SK-N-SH (cell line): Measurements from ENCODE around the gene FUNDC1. TPM values are rescaled to one million over a fixed set of nuclear protein-coding genes. Genes with fewer than 3 reads are reported as not detected.

Experiments
- CTCF ChIA-PET: fragments of 300-600, 350-600 bp; formaldehyde crosslinking; extraction: SDS; loops from one replicate; lab custom pipeline; 2021; lab: Yijun Ruan, JAX
- POLR2A ChIA-PET: fragments of 350-600 bp; sonication (Branson Sonifier 250); formaldehyde crosslinking; extraction: SDS; loops from one replicate; lab custom pipeline; 2020; ENCODE audit warnings: antibody characterized with exemption, inconsistent platforms; lab: Yijun Ruan, JAX
- DNase-seq: peaks from one replicate; pipeline ENCODE4 v3.0.0; 2012
- H2AFZ ChIP-seq: fragments of 200-600 bp; sonication (generic); 2 replicates; pipeline ENCODE4 v1.8.1; 2016; ENCODE audit warnings: antibody characterized with exemption, mild to moderate bottlenecking, low read depth
- H3F3A ChIP-seq: fragments of 200-600 bp; sonication (generic); replicated peaks from 2 replicates; pipeline ENCODE3; 2016; ENCODE audit warnings: antibody characterized with exemption, mild to moderate bottlenecking; ENCODE audit not compliant: insufficient read depth
- H3K27ac ChIP-seq, 2 experiments: fragments of 200-500 bp in 1 of 2; fragments of 200-600 bp in 1 of 2; sonication (Bioruptor generic) in 1 of 2; sonication (generic), shearing (Covaris generic) in 1 of 2; 2 replicates each; pipeline versions ENCODE4 v1.5.1 to v1.6.1; 2014 to 2016; ENCODE audit warnings: low read depth in 2 of 2, inconsistent platforms in 1 of 2, low read length in 1 of 2, mild to moderate bottlenecking in 1 of 2, mixed read lengths in 1 of 2
- H3K27me3 ChIP-seq: fragments of 200-600 bp; sonication (generic), shearing (Covaris generic); 2 replicates; pipeline ENCODE4 v1.6.1; 2016; ENCODE audit warnings: mixed run types; ENCODE audit not compliant: insufficient read depth
- H3K36me3 ChIP-seq, 2 experiments: fragments of 200-500 bp in 1 of 2; fragments of 200-600 bp in 1 of 2; sonication (Bioruptor generic) in 1 of 2; sonication (generic) in 1 of 2; replicated peaks in 1 of 2; 2 replicates each; pipeline versions ENCODE3 to v1.5.1; 2014 to 2016; ENCODE audit warnings: low read length in 1 of 2, mild to moderate bottlenecking in 1 of 2; ENCODE audit not compliant: insufficient read depth in 2 of 2, control insufficient read depth in 1 of 2
- H3K4me1 ChIP-seq, 2 experiments: fragments of 200-500 bp in 1 of 2; fragments of 200-600 bp in 1 of 2; sonication (Bioruptor generic) in 1 of 2; sonication (generic), shearing (Covaris generic) in 1 of 2; 2 replicates each; pipeline versions ENCODE4 v1.5.1 to v1.6.1; 2014 to 2016; ENCODE audit warnings: low read depth in 1 of 2, low read length in 1 of 2, mixed run types in 1 of 2; ENCODE audit not compliant: insufficient read depth in 2 of 2, control insufficient read depth in 1 of 2
- H3K4me2 ChIP-seq: fragments of 200-600 bp; sonication (generic), shearing (Covaris generic); 2 replicates; pipeline ENCODE4 v1.6.1; 2017; ENCODE audit warnings: mixed run types
- H3K4me3 ChIP-seq, 2 experiments: fragments of 200-500 bp in 1 of 2; fragments of 200-600 bp in 1 of 2; sonication (Bioruptor generic) in 1 of 2; sonication (generic), shearing (Covaris generic) in 1 of 2; 2 replicates each; pipeline versions ENCODE4 v1.5.1 to v1.8.1; 2014 to 2016; ENCODE audit warnings: low read depth in 2 of 2, inconsistent platforms in 1 of 2, low read length in 1 of 2, mild to moderate bottlenecking in 1 of 2, mixed read lengths in 1 of 2, moderate library complexity in 1 of 2
- H3K79me2 ChIP-seq: fragments of 200-600 bp; sonication (generic); 2 replicates; pipeline ENCODE4 v1.8.1; 2017; ENCODE audit warnings: mild to moderate bottlenecking; ENCODE audit not compliant: insufficient read depth
- H3K9ac ChIP-seq: fragments of 200-600 bp; sonication (generic); 2 replicates; pipeline ENCODE4 v1.6.1; 2017; ENCODE audit warnings: mixed run types
- H3K9me2 ChIP-seq: fragments of 200-600 bp; sonication (generic); 2 replicates; pipeline ENCODE4 v1.6.1; 2017; ENCODE audit warnings: mixed run types
- H3K9me3 ChIP-seq: fragments of 200-600 bp; sonication (generic); 2 replicates; pipeline ENCODE4 v1.6.1; 2017; ENCODE audit warnings: mixed run types, mild to moderate bottlenecking, moderate library complexity
- H4K20me1 ChIP-seq: fragments of 200-600 bp; sonication (generic); 2 replicates; pipeline ENCODE4 v1.6.1; 2017; ENCODE audit warnings: mild to moderate bottlenecking, mixed run types; ENCODE audit not compliant: insufficient read depth
- ELF1 ChIP-seq: IDR thresholded peaks from 2 replicates; pipeline ENCODE4 v1.4.0; 2012
- EP300 ChIP-seq, 2 experiments: IDR thresholded peaks; 2 replicates each; pipeline versions ENCODE4 v1.4.0 to v1.6.1; 2012; ENCODE audit warnings: borderline replicate concordance in 1 of 2, low read depth in 1 of 2, low read length in 1 of 2
- FOSL2 ChIP-seq: IDR thresholded peaks from 2 replicates; pipeline ENCODE4 v1.4.0; 2012; ENCODE audit warnings: low read depth, mild to moderate bottlenecking, moderate library complexity, borderline replicate concordance
- FOXM1 ChIP-seq: IDR thresholded peaks from 2 replicates; pipeline ENCODE4 v1.4.0; 2012; ENCODE audit warnings: low read depth, mild to moderate bottlenecking
- IRF3 ChIP-seq: fragments of 150-350 bp; IDR thresholded peaks from 2 replicates; pipeline ENCODE4 v1.6.1; 2016; ENCODE audit warnings: mild to moderate bottlenecking, low read depth, low read length
- JUND ChIP-seq: IDR thresholded peaks from 2 replicates; pipeline ENCODE4 v1.4.0; 2012
- MAX ChIP-seq: IDR thresholded peaks from 2 replicates; pipeline ENCODE4 v1.4.0; 2012; ENCODE audit warnings: low read depth
- NRF1 ChIP-seq: IDR thresholded peaks from 2 replicates; pipeline ENCODE4 v1.6.1; 2012; ENCODE audit warnings: low read depth, mild to moderate bottlenecking, low read length
- POLR2AphosphoS5 ChIP-seq: IDR thresholded peaks from 2 replicates; pipeline ENCODE4 v1.6.1; 2012; ENCODE audit warnings: low read depth, low read length
- RCOR1 ChIP-seq: fragments of 150-350 bp; IDR thresholded peaks from 2 replicates; pipeline ENCODE4 v1.6.1; 2017; ENCODE audit warnings: antibody characterized with exemption, low read length
- TEAD4 ChIP-seq: IDR thresholded peaks from 2 replicates; pipeline ENCODE4 v1.4.0; 2012; ENCODE audit warnings: mild to moderate bottlenecking, borderline replicate concordance; ENCODE audit not compliant: insufficient read depth
- YY1 ChIP-seq: IDR thresholded peaks from 2 replicates; pipeline ENCODE4 v1.4.0; 2012; ENCODE audit warnings: low read depth, mild to moderate bottlenecking
- ZBTB33 ChIP-seq: IDR thresholded peaks from 2 replicates; pipeline ENCODE4 v1.4.0; 2012; ENCODE audit warnings: low read depth, borderline replicate concordance
- WGBS: methylation state at CpG from one replicate; pipeline ENCODE4 v1.1.6; 2017; ENCODE audit warnings: low lambda C conversion rate; 5-methylcytosine and 5-hydroxymethylcytosine counted together
- polyA plus RNA-seq, 3 experiments: library from polyadenylated mRNA; depleted of rRNA; stranded (reverse); fragments of >200 nt; gene quantifications; 2 replicates each; pipeline ENCODE4 v1.2.3, GENCODE V29; 2012
- TF ChIP-seq, protein P1 (sequence below): IDR thresholded peaks from 2 replicates; pipeline ENCODE4 v1.4.0; 2012; ENCODE audit warnings: low read depth, borderline replicate concordance
- TF ChIP-seq, protein P2 (sequence below): fragments of 200-600 bp; sonication (generic); IDR thresholded peaks from 2 replicates; pipeline ENCODE4 v1.6.1; 2017; ENCODE audit warnings: antibody characterized with exemption, mild to moderate bottlenecking, moderate library complexity

Gene FUNDC1
- polyA plus RNA-seq, 1 of the 3 experiments (the other 2 are of a cell fraction) = 23.5 TPM

DNA sequence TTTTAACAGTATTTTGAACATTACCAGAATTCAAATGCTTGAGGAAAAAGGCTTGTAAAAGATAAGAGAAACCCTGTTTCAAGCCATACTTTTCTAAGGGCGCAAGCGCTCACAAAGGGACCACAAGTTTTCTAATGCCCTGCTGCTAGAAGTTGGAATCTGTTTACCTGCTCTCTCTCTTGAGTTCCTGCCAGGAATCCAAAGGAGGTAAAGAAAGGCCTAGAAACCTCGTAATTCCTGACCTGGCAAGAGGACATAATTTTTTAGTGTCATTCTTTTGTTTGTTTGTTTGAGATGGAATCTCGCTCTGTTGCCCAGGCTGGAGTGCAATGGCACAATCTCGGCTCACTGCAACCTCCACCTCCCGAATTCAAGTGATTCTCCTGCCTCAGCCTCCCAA, 1.4 kb upstream of the FUNDC1 start:
- Histone ChIP-seq H3K27ac (no peak overlapping the region), H4K20me1 (no peaks in the 10 kb centered on the region), H3F3A (no peaks in the 10 kb centered on the region), H3K27me3 (no peaks in the 10 kb centered on the region), H3K9ac (no peak overlapping the region), H3K79me2 (peaks cover 24% of the 10 kb centered on the region), H3K4me3 (no peak overlapping the region), H3K36me3 (peaks cover 0 to 6% of the 10 kb centered on the region in 2 experiments), H3K4me1 (peaks cover 0 to 4% of the 10 kb centered on the region in 2 experiments; a peak in 1 of 4 replicates), H3K9me2 (no peaks in the 10 kb centered on the region), H3K4me2 (no peak overlapping the region), H3K9me3 (no peaks in the 10 kb centered on the region), H2AFZ (no peak overlapping the region)
- POLR2A ChIA-PET = no interaction called here
- CTCF ChIA-PET = no interaction called here
- no peak for DNase-seq
- TF ChIP-seq TEAD4 (no peak), JUND (no peak), MAX (no peak), FOXM1 (no peak), FOSL2 (no peak), EP300 (IDR thresholded peaks at IDR 0.05; ENCODE audit: borderline replicate concordance in 1 of 2, low read depth in 1 of 2, low read length in 1 of 2) (no peak), ELF1 (no peak), ZBTB33 (no peak), NRF1 (no peak), YY1 (no peak), RCOR1 (no peak), POLR2AphosphoS5 (no peak), IRF3 (no peak)
- TF ChIP-seq, protein P1, sequence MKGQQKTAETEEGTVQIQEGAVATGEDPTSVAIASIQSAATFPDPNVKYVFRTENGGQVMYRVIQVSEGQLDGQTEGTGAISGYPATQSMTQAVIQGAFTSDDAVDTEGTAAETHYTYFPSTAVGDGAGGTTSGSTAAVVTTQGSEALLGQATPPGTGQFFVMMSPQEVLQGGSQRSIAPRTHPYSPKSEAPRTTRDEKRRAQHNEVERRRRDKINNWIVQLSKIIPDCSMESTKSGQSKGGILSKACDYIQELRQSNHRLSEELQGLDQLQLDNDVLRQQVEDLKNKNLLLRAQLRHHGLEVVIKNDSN = no peak
- TF ChIP-seq, protein P2, sequence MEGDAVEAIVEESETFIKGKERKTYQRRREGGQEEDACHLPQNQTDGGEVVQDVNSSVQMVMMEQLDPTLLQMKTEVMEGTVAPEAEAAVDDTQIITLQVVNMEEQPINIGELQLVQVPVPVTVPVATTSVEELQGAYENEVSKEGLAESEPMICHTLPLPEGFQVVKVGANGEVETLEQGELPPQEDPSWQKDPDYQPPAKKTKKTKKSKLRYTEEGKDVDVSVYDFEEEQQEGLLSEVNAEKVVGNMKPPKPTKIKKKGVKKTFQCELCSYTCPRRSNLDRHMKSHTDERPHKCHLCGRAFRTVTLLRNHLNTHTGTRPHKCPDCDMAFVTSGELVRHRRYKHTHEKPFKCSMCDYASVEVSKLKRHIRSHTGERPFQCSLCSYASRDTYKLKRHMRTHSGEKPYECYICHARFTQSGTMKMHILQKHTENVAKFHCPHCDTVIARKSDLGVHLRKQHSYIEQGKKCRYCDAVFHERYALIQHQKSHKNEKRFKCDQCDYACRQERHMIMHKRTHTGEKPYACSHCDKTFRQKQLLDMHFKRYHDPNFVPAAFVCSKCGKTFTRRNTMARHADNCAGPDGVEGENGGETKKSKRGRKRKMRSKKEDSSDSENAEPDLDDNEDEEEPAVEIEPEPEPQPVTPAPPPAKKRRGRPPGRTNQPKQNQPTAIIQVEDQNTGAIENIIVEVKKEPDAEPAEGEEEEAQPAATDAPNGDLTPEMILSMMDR = no peak
- 81% methylated on average over 6 of the region's 6 CpGs for WGBS
